ENCODE measurements around the gene SPACDR.

SPACDR gene

DNA sequence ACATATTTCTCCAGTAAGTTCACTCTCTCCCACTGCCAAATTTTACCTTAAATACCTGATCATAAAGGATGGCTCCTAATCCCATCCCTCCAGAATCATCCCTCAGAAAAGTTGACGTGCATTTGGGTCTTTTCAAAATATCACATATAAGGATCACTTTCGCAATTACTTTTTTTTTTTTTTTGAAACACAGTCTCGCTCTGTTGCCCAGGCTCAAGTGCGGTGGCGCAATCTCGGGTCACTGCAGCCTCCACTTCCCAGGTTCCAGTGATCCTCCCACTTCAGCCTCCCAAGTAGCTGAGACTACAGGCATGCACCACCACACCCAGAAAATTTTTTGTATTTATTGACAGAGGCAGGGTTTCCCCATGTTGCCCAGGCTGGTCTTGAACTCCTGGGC lies 53.0 kb downstream of the SPACDR start:
- DNase-seq (ENCODE audit: low spot score): no peak

DNA sequence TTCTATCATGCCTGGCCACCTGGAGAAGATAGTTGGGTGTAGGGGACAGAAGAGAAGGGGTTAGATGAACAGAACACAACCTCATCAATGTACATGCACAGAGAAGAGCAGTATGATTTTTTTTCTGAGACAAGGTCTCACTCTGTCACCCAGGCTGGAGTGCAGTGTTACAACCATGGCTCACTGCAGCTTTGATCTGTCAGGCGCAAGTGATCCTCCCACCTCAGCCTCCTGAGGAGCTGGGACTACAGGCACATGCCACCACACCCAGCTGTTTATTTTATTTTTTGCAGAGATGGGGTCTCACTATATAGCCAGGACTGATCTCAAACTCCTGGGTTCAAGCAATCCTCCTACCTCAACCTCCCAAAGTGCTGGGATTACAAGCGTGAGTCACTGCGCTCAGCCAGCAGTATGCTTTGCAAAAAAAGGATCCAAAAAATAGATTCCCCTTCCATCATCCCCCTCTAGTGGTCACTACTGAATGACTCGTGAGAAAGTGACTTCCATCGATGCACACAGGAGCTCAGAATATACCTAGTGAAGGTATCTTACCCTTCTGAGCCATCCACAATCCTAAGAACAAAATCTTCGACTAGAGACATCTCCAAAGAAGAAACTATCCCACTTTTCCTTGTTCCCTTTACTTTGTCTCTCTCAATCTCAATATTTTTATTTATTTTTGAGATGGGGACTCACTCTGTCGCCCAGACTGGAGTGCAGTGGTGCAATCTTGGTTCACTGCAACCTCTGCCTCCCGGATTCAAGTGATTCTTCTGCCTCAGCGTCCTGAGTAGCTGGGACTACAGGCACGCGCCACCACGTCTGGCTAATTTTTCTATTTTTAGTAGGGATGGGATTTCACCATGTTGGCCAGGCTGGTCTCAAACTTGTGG lies 56.5 kb downstream of the SPACDR start:
- peak; percentile 68 for DNase-seq (ENCODE audit: low spot score)

DNA sequence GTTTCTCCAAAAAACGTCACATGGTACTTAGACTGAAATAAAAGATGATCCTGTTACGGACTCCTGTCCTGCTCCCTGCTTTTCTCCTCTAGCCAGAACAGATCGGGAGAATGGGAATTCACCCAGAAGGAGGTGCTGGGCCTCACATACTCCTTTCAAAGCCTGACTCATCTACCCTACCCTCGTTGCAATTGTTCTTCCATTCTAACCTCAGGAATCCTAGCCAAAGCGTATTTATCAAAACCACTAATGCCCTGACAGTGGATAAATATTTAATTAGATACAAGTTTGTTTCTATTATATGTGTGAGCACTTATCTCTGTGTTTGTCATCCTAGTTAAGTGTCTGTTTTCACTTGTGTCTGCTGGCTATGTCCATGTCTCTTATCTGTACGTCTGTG lies 57.3 kb downstream of the SPACDR start:
- DNase-seq (ENCODE audit: low spot score): no peak
